Hematopoietic multipotent progenitor cell treated with erythropoietin and hydrocortisone succinate and interleukin-3 and kit ligand, for 6 days (in vitro differentiated cells): ENCODE data around the gene ITFG2.
"Not testable (repeated sequence)": the region's sequence is repeated elsewhere in the genome, so short reads cannot be mapped to it uniquely, and the experiment has no call there.

Experiments
- DNase-seq: peaks from one replicate; pipeline ENCODE4 v3.0.0-alpha.2; 2015

The ITFG2 gene

GRCh38 chr12:2832550-2833127, 20.2 kb downstream of the ITFG2 start:
- no peak for DNase-seq

- DNase-seq: no peak
These were observed 20.9 kb downstream of the ITFG2 start for GRCh38 chr12:2833327-2833726.

- no peak for DNase-seq
These were observed 21.3 kb downstream of the ITFG2 start for GRCh38 chr12:2833810-2834209.

- DNase-seq: no peak
These were observed 22.4 kb downstream of the ITFG2 start, which contains the start of gene NRIP2 for GRCh38 chr12:2834581-2835491. NRIP2 (minus strand) TSS chr12:2835035; CDS start chr12:2834983, 52 bp downstream.

GRCh38 chr12:2835691-2836403, 23.4 kb downstream of the ITFG2 start:
- no peak for DNase-seq

- DNase-seq: no peak
These were observed 24.1 kb downstream of the ITFG2 start for GRCh38 chr12:2836574-2836973.

GRCh38 chr12:2841056-2841650, 28.7 kb downstream of the ITFG2 start:
- peak; percentile 90 for DNase-seq

- no peak for DNase-seq
These were observed 30.5 kb downstream of the ITFG2 start for GRCh38 chr12:2842948-2843347.

GRCh38 chr12:2844786-2845185, 32.3 kb downstream of the ITFG2 start:
- DNase-seq: no peak

GRCh38 chr12:2845280-2845679, 32.8 kb downstream of the ITFG2 start:
- DNase-seq: no peak

- DNase-seq: no peak
These were observed 39.5 kb downstream of the ITFG2 start for GRCh38 chr12:2851931-2852330.

- peak; percentile 85 for DNase-seq
These were observed 41.2 kb downstream of the ITFG2 start for GRCh38 chr12:2853626-2854025.

- DNase-seq: no peak
These were observed 42.4 kb downstream of the ITFG2 start for GRCh38 chr12:2854669-2855453.

- DNase-seq: no peak
These were observed 43.1 kb downstream of the ITFG2 start for GRCh38 chr12:2855546-2855945.

GRCh38 chr12:2856051-2856450, 43.6 kb downstream of the ITFG2 start:
- no peak for DNase-seq

- no peak for DNase-seq
These were observed 44.6 kb downstream of the ITFG2 start, which contains the start of gene TEX52 for GRCh38 chr12:2857021-2857431. TEX52 (minus strand) TSS chr12:2857039; CDS start chr12:2857026, 13 bp downstream.

- DNase-seq: no peak
These were observed 45.1 kb downstream of the ITFG2 start for GRCh38 chr12:2857576-2857975.

- no peak for DNase-seq
These were observed 45.9 kb downstream of the ITFG2 start for GRCh38 chr12:2858334-2858733.

- DNase-seq: no peak
These were observed 46.5 kb downstream of the ITFG2 start for GRCh38 chr12:2858944-2859421.

- DNase-seq: no peak
These were observed 47.7 kb downstream of the ITFG2 start for GRCh38 chr12:2860170-2860569.

GRCh38 chr12:2862876-2863275, 50.4 kb downstream of the ITFG2 start:
- DNase-seq: no peak

- not testable (repeated sequence) for DNase-seq
These were observed 50.9 kb downstream of the ITFG2 start for GRCh38 chr12:2863402-2863801.
